Endothelial cell (in vitro differentiated cells): Measurements from ENCODE around the gene USP13. TPM values are rescaled to one million over a fixed set of nuclear protein-coding genes. Genes with fewer than 3 reads are reported as not detected.

Source experiments
- DNase-seq: peaks from one replicate; pipeline ENCODE4 v3.0.0; 2021; ENCODE audit warnings: low spot score
- H3K27ac Mint-ChIP-seq: one replicate; pipeline ENCODE4 v1.8.0; 2021; ENCODE audit warnings: mixed read lengths, inconsistent platforms; ENCODE audit not compliant: unreplicated experiment
- H3K27me3 Mint-ChIP-seq: one replicate; pipeline ENCODE4 v1.8.0; 2021; ENCODE audit warnings: mild to moderate bottlenecking, moderate library complexity, mixed read lengths, inconsistent platforms; ENCODE audit not compliant: unreplicated experiment
- H3K36me3 Mint-ChIP-seq: one replicate; pipeline ENCODE4 v1.8.0; 2021; ENCODE audit warnings: mild to moderate bottlenecking, low read depth, mixed read lengths, inconsistent platforms; ENCODE audit not compliant: unreplicated experiment
- H3K4me1 Mint-ChIP-seq: one replicate; pipeline ENCODE4 v1.8.0; 2021; ENCODE audit warnings: mild to moderate bottlenecking, mixed read lengths, inconsistent platforms; ENCODE audit not compliant: unreplicated experiment
- H3K4me3 Mint-ChIP-seq: one replicate; pipeline ENCODE4 v1.8.0; 2021; ENCODE audit warnings: mild to moderate bottlenecking, mixed read lengths, inconsistent platforms; ENCODE audit not compliant: unreplicated experiment
- H3K9me3 Mint-ChIP-seq: one replicate; pipeline ENCODE4 v1.8.0; 2021; ENCODE audit warnings: mixed read lengths, inconsistent platforms; ENCODE audit not compliant: unreplicated experiment
- CTCF ChIP-seq: fragments of 200-600 bp; sonication (generic); IDR thresholded peaks from one replicate; pipeline ENCODE4 v1.5.0; 2021; ENCODE audit warnings: antibody characterized with exemption; ENCODE audit not compliant: unreplicated experiment
- total RNA-seq: library from RNA; stranded (reverse); fragmentation: NEBNext Ultra II Directional; extraction: Animal tissue kit (Norgen Biotek cat#: 25700); gene quantifications from one replicate; pipeline ENCODE4 v1.2.1, GENCODE V29; 2021; ENCODE audit not compliant: unreplicated experiment

Gene USP13
- total RNA-seq, 1 donor from 2014 or later, result 18.9 TPM

GRCh38 chr3:179701176-179701827 lies 48.5 kb downstream of the USP13 start:
- Mint-ChIP-seq H3K36me3 (peaks cover 6% of the 10 kb centered on the region), H3K27ac (peak overlapping the region; percentile 99), H3K27me3 (peaks cover 3% of the 10 kb centered on the region), H3K4me1 (peaks cover 51% of the 10 kb centered on the region), H3K9me3 (no peaks in the 10 kb centered on the region), H3K4me3 (peak overlapping the region; percentile 53)
- no peak for TF ChIP-seq CTCF
- no peak for DNase-seq

DNA sequence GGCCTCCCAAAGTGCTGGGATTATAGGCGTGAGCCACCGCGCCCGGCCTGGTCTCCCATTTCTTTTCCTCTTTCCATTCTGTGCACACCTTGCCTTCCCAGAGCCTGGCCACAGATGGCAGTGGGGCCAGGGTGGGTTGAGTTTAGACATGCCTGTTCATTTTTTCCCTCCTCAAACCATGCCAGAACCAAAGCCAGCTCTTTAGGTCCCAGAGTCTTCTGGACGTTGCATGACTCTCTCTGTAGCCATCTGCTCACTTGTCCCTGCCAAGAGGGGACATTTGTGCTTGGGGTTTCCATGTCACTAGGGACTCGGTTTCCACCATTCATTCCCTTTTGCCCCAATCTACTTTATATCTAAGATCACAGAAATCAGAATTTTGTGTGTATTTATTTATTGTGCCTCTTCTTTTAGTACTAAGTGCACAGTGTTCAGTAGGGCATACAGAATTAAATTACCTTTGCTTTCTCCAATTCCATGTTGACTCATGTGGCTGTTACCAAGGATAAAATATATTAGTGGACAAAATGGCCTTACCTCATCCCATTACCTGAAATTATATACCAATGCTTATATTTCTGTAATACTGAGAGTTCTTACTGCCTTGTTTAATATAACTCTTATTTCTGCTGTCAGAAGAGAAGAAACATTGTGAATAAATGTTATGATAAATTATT lies 49.6 kb downstream of the USP13 start:
- no peak for TF ChIP-seq CTCF
- no peaks in the 10 kb centered on the region for H3K9me3 Mint-ChIP-seq
- H3K36me3 Mint-ChIP-seq, result peaks cover 7% of the 10 kb centered on the region
- peaks cover 3% of the 10 kb centered on the region for H3K27me3 Mint-ChIP-seq
- peak overlapping the region; percentile 80 for H3K4me3 Mint-ChIP-seq
- H3K27ac Mint-ChIP-seq, result peak overlapping the region; percentile 99
- peaks cover 57% of the 10 kb centered on the region for H3K4me1 Mint-ChIP-seq
- no peak for DNase-seq

DNA sequence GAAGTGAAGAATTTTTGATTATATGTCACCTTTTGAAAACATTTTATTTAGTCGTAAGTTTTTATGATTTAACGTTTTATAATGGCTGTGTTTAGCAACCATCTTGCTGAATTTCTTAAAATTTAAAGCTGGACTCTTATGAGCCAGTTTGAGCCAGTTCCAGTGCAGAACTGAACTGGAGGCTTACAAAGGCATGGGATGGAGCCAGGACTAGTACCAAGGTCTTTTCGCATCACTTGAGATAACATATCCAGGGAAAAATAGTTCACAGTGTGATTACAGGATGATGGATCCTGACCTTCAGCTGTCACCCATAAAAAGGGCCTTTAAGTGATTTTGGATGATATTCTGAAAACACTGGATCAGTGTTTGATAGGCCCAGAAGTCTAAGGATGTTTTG lies 51.0 kb downstream of the USP13 start:
- no peak for TF ChIP-seq CTCF
- no peak overlapping the region for H3K27ac Mint-ChIP-seq
- peaks cover 62% of the 10 kb centered on the region for H3K4me1 Mint-ChIP-seq
- no peaks in the 10 kb centered on the region for H3K9me3 Mint-ChIP-seq
- peaks cover 10% of the 10 kb centered on the region for H3K27me3 Mint-ChIP-seq
- peaks cover 14% of the 10 kb centered on the region for H3K36me3 Mint-ChIP-seq
- no peak for DNase-seq
- H3K4me3 Mint-ChIP-seq, result no peak overlapping the region

DNA sequence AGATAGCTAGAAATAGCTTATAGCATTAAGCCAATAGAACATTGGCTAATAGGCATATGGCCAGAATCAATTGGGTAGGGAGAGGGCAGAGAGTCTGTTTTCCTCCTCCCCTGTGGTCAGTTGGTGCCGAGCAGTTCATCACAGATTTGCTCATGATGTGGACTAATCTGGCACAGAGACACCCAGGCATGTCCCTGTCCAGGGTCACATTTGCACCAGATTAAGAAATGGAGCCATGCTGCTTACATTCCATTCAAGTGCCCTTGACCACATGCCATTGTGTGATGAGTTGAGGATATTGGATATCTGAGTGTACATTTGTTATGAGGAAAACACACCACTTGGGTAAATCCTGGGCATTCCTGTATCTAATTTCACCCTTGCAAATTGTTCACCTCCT lies 53.4 kb downstream of the USP13 start:
- Mint-ChIP-seq H3K27me3 (peaks cover 10% of the 10 kb centered on the region), H3K36me3 (peaks cover 14% of the 10 kb centered on the region), H3K4me1 (peaks cover 65% of the 10 kb centered on the region), H3K4me3 (no peak overlapping the region), H3K9me3 (no peaks in the 10 kb centered on the region), H3K27ac (no peak overlapping the region)
- no peak for DNase-seq
- TF ChIP-seq CTCF, result no peak

DNA sequence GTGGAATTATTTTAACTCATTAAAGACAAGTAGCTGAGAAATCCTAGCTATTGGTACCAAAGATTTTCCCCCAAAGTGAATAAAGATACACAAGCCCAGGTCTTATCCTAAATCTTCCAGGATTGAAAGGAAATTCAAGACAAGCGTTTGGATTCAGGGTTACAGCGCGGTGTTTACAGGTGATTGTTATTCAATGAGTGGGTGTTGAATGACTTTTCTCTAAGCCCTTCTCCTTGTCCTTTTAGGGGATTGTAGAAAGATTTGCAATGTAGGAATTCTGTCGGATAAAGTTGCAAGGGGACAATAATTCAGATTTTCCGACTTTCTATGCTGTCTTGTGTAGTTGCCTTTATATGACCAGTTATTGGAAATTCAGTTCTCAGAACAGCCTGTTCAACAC lies 57.2 kb downstream of the USP13 start:
- Mint-ChIP-seq H3K4me3 (no peak overlapping the region), H3K4me1 (peaks cover 48% of the 10 kb centered on the region), H3K27ac (peak overlapping the region; percentile 55), H3K36me3 (peaks cover 8% of the 10 kb centered on the region), H3K27me3 (peaks cover 10% of the 10 kb centered on the region), H3K9me3 (no peaks in the 10 kb centered on the region)
- no peak for DNase-seq
- TF ChIP-seq CTCF, result no peak
